SK-N-MC (cell line): ENCODE data around the gene CD177.
"Not testable (repeated sequence)": the region's sequence is repeated elsewhere in the genome, so short reads cannot be mapped to it uniquely, and the experiment has no call there.

ENCODE experiments used
- DNase-seq: peaks from one replicate; pipeline ENCODE4 v3.0.0-alpha.2; 2011; ENCODE audit warnings: low read depth, low spot score
- H3K27ac ChIP-seq: fragments of 200-600 bp; sonication (generic); 2 replicates; pipeline ENCODE4 v1.5.1; 2016; ENCODE audit warnings: mixed run types
- H3K36me3 ChIP-seq: fragments of 200-600 bp; sonication (generic); 2 replicates; pipeline ENCODE4 v1.6.1; 2017; ENCODE audit warnings: antibody characterized with exemption, low read length, mixed read lengths; ENCODE audit not compliant: insufficient read depth
- H3K4me3 ChIP-seq: fragments of 200-600 bp; sonication (generic); 2 replicates; pipeline ENCODE4 v1.5.1; 2016
- H3K9ac ChIP-seq: fragments of 200-600 bp; sonication (generic); 2 replicates; pipeline ENCODE4 v1.8.0; 2017; ENCODE audit warnings: mixed run types, mixed read lengths; ENCODE audit not compliant: insufficient read length
- H3K9me3 ChIP-seq: fragments of 200-600 bp; sonication (generic); 2 replicates; pipeline ENCODE4 v1.6.1; 2017; ENCODE audit warnings: low read depth, mild to moderate bottlenecking, antibody characterized with exemption, low read length, moderate library complexity, mixed read lengths
- EZH2 ChIP-seq: fragments of 200-600 bp; sonication (generic); IDR thresholded peaks from one replicate; pipeline ENCODE4 v1.6.1; 2017; ENCODE audit warnings: antibody characterized with exemption
- FOXP2 ChIP-seq: optimal IDR thresholded peaks from 2 replicates; pipeline ENCODE3; 2011; ENCODE audit warnings: mild to moderate bottlenecking, moderate library complexity; ENCODE audit not compliant: insufficient read depth; ENCODE audit errors: extremely low read length, control extremely low read depth
- POLR2AphosphoS5 ChIP-seq: IDR thresholded peaks from 2 replicates; pipeline ENCODE4 v1.6.1; 2012; ENCODE audit warnings: mild to moderate bottlenecking, low read depth, low read length, borderline replicate concordance

CD177 gene

DNA sequence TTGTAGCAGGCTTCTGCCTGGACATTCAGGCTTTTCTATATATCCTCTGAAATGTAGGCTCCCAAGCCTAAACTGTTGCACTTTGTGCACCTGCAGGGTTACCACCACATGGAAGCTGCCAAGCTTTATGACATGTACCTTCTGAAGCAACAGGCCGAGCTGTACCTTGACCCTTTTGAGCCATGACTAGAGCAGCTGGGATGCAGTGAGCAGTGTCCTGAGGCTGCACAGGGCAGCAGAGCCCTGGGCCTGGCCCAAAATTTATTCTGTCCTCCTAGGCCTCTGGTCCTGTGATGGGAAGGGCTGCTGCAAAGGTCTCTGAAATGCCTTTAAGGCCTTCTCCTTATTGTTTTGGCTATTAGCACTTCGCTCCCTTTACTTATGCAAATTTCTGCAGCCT is 23.5 kb upstream of the CD177 start:
- no peak for DNase-seq
- H3K36me3 ChIP-seq = no peaks in the 10 kb centered on the region
- H3K9me3 ChIP-seq = no peaks in the 10 kb centered on the region
- H3K4me3 ChIP-seq = no peak overlapping the region
- TF ChIP-seq POLR2AphosphoS5 (no peak), EZH2 (no peak), FOXP2 (no peak)
- H3K9ac ChIP-seq = no peak overlapping the region
- no peak overlapping the region for H3K27ac ChIP-seq

DNA sequence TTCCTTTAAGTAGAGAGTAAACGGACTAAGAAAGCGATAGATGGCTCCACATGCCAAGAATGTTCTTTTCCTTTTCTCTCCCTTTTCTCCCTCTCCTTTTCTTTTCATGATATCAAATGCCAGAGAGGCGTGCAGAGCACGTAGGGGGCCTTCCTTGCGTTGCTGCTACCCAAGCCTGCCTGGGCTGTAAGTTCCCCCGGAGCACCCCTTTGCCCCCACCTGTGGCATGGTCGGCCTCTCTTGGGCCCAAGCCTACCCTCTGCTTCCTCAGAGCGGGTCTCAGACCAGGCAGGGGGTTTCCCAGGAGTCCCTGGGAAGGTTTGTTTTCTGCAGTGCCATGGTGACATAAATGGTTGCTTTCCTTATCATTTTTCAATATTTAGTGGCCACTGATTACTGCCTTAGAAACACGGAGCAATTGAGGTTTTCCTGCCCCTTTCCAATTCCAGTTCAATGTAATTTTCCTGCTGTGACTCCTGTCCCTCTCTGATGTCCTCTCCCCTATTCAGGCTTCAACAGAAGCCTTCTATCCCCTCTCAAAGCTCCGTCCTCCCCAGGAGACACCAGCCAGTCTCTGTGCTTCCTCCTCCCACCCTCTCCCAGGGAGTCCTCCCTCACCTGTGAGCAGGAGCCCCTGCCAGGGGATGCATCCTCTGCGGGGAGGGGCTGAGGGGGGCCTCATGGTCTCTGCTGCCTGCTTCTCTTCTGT is 22.6 kb upstream of the CD177 start:
- DNase-seq = no peak
- Histone ChIP-seq H3K27ac (no peak overlapping the region), H3K9me3 (no peaks in the 10 kb centered on the region), H3K4me3 (no peak overlapping the region), H3K36me3 (no peaks in the 10 kb centered on the region), H3K9ac (no peak overlapping the region)
- TF ChIP-seq FOXP2 (no peak), POLR2AphosphoS5 (no peak)

DNA sequence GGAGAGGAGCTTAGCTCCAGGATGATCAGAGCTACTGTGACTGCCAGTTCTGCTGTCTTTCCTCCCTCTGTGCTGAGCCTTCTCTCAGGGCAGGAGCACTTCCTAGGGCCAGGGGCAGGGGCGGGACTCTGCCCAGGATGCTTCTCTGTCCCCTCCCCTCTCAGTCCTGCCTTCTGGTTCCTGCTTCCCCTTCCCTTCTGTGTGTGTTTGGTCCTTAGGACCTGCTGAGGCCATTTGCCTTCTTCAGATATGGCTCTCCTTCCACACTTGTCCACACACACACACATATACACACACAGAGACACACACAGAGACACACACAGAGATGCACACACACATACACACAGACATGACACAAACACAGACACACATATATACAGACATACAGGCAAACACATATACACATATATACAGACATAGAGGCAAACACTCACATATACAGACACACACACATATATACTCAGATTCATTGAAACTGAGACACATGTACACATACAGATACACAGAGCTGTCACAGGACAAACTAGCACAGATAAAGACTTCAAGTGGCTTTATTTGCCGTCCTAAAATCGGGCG is 22.0 kb upstream of the CD177 start:
- H3K27ac ChIP-seq = no peak overlapping the region

DNA sequence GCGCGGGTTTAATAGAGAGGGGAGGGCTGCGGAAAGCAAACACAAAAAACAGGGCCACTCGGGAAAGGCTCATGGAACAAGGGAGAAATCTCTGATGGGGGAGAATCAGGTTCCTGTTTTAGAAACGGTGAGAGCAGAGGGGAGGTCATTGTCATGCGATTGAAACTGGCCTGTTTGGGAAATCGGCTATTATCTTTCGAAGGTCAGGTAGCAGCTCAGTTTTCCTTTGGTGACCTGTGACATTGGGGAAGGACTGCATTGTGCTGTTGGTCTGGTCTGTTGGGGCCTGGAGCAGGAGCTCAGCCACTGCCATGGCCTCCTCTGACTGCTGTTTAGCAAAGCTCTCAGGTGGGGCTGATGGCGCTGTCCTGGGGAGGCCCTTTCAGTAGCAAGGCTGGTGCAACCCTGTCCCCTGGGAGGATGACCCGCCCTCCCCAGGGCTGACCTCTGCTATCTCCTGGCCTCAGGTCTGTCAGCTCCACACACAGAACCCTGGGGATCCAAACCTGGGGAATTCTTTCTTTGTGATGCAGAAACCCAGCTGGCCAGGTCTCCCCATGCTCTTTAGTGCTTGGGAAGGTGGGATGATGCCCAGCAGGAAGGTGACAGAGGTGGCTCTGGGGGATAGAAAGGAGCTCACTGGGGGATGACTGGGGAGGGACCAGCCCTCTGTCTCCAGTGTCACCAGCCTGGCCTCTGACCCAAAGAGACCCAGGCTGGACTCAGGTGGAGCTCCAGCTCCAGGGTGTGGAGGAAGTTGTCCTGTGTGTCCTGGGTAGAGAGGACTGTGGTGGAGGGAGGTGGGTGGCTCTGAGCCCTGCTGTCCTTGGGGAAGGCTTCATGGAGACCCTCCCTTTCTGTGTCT is 21.2 kb upstream of the CD177 start:
- no peak overlapping the region for H3K9ac ChIP-seq
- H3K9me3 ChIP-seq = no peaks in the 10 kb centered on the region
- H3K27ac ChIP-seq = no peak overlapping the region
- H3K36me3 ChIP-seq = no peaks in the 10 kb centered on the region
- no peak for DNase-seq
- TF ChIP-seq POLR2AphosphoS5 (no peak), FOXP2 (no peak), EZH2 (no peak)
- H3K4me3 ChIP-seq = no peak overlapping the region

More for the DNA sequence above, 22.0 kb upstream of the CD177 start:
- Histone ChIP-seq H3K9me3 (no peaks in the 10 kb centered on the region), H3K36me3 (no peaks in the 10 kb centered on the region), H3K4me3 (no peak overlapping the region), H3K9ac (no peak overlapping the region)
- no peak for DNase-seq
- no peak for TF ChIP-seq POLR2AphosphoS5
- TF ChIP-seq EZH2 = no peak
- no peak for TF ChIP-seq FOXP2

DNA sequence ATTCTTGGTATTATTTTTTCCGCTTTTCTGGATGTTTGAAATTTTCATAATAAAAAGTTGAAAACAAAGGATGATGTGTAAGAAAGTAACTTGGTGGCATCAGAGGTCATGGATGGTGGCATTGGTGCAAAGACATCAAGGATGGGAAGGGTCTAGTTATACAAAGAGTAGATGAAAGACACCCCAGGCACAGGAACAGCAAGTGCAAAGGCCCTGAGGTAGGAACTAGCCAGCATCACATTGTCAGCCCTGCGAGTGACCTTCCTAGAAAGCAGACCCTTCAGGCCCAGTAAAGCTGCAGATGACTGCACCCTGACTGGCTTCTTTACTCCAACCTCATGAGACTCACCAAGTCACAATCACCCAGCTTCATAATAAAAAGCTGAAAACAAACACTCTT is 17.0 kb upstream of the CD177 start:
- H3K36me3 ChIP-seq, H3K9ac ChIP-seq, H3K27ac ChIP-seq, H3K9me3 ChIP-seq, DNase-seq, H3K4me3 ChIP-seq: not testable (repeated sequence)

DNA sequence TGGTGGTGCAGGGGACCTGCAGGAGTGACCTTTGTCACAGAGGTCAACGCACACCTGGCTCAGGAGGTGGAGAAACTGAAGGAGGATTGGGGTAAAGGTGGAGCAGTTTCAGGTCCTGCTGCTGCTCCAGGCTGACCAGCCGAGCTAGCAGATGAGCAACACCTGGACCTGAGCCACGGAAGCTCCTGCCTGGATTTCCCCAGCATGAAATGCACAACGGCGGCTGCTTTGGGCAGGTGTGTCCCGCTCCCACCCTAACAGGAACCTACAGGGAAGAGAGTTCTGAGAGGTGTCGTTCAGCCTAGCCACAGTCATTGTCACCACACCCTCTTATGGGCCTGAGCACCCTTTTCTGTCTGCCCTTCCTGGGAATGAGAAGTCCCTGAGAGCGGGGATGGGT is 15.7 kb upstream of the CD177 start:
- Histone ChIP-seq H3K4me3 (no peak overlapping the region), H3K9ac (no peak overlapping the region), H3K27ac (no peak overlapping the region), H3K9me3 (no peaks in the 10 kb centered on the region), H3K36me3 (no peaks in the 10 kb centered on the region)
- TF ChIP-seq FOXP2 (no peak), POLR2AphosphoS5 (no peak), EZH2 (no peak)
- no peak for DNase-seq

DNA sequence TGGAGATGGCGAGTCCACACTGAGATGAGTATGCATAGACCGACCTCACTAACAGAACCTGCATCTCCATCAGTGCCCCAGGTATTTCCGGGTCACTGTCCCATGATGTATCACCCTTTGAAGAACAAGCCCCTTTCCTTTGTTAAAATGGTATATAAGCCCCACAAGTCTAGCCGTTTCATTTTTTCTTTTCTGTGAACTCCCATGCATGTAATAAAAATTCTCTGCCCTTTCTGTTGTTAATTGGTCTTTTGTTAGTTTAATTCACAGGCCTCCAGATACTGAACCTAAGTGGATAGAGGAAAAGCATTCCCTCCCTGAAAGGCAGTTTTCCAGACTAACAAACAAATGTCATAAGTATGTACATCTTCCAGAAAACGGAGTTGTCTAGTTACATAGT is 15.0 kb upstream of the CD177 start:
- no peak for TF ChIP-seq FOXP2
- TF ChIP-seq EZH2 = no peak
- no peak for TF ChIP-seq POLR2AphosphoS5
- H3K27ac ChIP-seq = no peak overlapping the region
- no peaks in the 10 kb centered on the region for H3K9me3 ChIP-seq
- no peaks in the 10 kb centered on the region for H3K36me3 ChIP-seq
- no peak for DNase-seq
- no peak overlapping the region for H3K9ac ChIP-seq
- no peak overlapping the region for H3K4me3 ChIP-seq

DNA sequence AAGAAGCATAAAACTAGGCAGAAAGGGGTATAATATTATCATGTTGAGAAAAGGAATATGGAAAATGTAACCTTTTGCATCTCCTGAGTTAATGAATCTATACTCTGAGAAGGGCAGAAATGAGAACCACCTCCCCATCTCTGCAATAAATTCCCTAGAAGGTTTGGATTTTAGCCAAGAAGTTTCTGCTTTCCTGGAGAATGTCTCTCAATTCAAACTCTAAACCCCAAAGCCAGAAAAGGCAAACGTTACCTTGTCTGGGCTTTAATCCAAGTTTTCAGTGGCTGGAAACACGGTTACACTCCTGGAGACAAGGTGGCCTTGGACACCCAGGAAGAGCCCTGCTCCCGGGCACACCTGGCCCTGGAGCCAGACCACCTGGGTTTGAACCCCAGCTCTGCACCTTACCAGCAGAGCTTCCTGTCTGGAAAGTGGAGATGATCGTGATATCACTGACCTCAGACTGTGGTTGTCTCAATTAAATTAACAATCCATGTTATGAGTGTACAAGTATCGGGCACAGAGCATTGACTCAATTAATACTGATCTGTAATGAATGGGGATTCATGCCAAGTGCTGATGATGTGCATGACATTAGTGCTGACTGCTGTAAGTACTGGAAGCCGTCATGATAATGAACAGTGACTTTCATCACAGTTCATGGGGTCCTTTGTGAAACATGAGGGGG is 14.1 kb upstream of the CD177 start:
- H3K36me3 ChIP-seq, H3K4me3 ChIP-seq, H3K9ac ChIP-seq, H3K9me3 ChIP-seq, H3K27ac ChIP-seq, DNase-seq: not testable (repeated sequence)

DNA sequence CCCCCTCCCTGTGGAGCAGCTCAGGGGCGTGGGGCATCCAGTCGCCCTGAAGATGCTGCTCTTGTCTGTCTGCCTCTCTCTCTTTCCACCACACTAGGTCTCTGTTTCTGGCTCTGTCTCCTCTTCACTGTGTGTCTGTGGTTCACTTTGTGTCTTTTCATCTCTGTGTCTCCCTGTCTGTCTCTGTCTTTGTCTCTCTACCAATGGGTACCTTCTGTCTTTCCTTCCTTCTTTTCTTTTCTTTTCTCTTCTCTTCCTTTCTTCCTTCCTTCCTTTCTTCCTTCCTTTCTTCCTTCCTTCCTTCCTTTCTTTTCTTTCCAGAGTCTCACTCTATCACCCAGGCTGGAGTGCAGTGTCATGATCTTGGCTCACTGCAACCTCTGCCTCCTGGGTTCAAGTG is 13.4 kb upstream of the CD177 start:
- not testable (repeated sequence) for H3K27ac ChIP-seq, H3K9ac ChIP-seq, DNase-seq, H3K4me3 ChIP-seq, H3K9me3 ChIP-seq, H3K36me3 ChIP-seq

DNA sequence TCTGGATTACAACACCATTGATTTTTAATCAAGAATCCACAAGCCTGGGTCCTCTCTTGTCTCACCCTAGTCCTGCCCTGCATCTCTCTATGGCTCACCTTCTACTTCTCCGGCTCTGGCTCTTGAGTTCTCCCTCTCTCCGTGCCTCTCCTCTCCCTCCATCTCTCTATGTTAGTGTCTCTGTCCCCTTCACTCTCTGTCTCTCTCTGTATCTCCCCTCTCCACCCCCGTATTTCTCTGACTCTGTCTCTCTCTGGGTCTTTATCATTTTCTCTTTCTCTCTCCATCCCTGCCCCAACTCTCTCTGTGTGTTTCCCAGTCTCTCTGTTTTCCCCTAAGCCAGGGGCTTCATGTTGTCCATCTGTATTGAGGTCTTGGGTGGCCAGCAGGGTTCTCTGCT is 12.4 kb upstream of the CD177 start:
- H3K4me3 ChIP-seq, H3K9me3 ChIP-seq, H3K27ac ChIP-seq, H3K36me3 ChIP-seq, DNase-seq, H3K9ac ChIP-seq: not testable (repeated sequence)

DNA sequence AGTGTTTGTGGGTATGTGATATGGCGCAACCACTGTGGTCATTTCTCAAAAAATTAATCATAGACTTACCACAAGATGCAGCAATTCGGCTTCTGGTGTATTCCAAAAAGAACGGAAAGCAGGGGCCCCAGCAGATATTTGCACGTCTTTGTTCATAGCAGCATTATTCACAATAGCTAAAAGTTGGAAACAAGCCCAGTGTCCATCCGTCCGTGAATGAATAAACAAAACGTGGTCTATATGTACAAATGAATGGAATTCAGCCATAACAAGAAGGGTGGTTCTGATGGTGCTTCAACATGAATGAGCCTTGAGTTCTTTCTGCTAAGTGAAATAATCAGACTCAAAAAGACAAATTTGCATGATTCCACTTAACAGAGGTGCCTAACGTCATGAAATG is 11.4 kb upstream of the CD177 start:
- not testable (repeated sequence) for DNase-seq, H3K27ac ChIP-seq, H3K36me3 ChIP-seq, H3K9me3 ChIP-seq, H3K4me3 ChIP-seq, H3K9ac ChIP-seq

DNA sequence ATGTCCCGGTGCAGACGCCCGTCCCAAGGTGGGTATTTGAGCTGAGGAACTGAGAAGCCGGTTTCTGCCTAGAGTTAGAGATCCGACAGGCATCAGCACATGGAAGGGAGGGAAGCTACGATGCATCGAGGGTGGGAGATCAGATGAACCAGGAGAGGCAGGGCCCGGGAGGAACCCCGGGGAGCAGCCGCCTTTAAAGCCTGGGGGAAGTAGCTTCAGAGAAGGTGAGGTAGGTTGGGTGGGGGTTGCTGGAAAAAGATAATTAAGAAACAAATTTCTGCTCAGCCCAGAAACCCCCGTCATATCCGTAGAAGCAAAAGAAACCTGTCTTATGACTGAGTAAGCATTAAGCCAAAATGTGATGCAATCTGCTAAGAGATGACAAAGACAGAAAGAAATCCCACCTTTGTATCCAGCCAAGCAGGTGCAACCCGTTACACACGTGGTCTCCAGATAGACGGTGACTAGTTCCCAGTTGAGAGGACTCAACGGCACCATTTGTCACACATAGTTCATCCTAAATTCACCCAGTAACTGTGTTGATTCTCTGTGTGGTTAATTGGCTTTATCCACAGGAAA is 9.1 kb upstream of the CD177 start:
- not testable (repeated sequence) for H3K9ac ChIP-seq, H3K4me3 ChIP-seq, H3K27ac ChIP-seq, DNase-seq, H3K36me3 ChIP-seq, H3K9me3 ChIP-seq
